Measurements from ENCODE around the gene INO80. TPM values are rescaled to one million over a fixed set of nuclear protein-coding genes. Genes with fewer than 3 reads are reported as not detected.

The INO80 gene
- total RNA-seq, 2 donors from 2014 or later = 14.0 to 34.3 TPM

- H3K4me3 ChIP-seq = no peak overlapping the region
- no peak for TF ChIP-seq POLR2A (IDR thresholded peaks at IDR 0.05)
- TF ChIP-seq, protein P1, sequence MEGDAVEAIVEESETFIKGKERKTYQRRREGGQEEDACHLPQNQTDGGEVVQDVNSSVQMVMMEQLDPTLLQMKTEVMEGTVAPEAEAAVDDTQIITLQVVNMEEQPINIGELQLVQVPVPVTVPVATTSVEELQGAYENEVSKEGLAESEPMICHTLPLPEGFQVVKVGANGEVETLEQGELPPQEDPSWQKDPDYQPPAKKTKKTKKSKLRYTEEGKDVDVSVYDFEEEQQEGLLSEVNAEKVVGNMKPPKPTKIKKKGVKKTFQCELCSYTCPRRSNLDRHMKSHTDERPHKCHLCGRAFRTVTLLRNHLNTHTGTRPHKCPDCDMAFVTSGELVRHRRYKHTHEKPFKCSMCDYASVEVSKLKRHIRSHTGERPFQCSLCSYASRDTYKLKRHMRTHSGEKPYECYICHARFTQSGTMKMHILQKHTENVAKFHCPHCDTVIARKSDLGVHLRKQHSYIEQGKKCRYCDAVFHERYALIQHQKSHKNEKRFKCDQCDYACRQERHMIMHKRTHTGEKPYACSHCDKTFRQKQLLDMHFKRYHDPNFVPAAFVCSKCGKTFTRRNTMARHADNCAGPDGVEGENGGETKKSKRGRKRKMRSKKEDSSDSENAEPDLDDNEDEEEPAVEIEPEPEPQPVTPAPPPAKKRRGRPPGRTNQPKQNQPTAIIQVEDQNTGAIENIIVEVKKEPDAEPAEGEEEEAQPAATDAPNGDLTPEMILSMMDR (IDR thresholded peaks at IDR 0.05) = no peak
- ATAC-seq (no peak), DNase-seq (no peak)
- H3K9me3 ChIP-seq = no peaks in the 10 kb centered on the region
- no peak overlapping the region for H3K27ac ChIP-seq
- peaks cover 4% of the 10 kb centered on the region for H3K4me1 ChIP-seq
- H3K27me3 ChIP-seq = no peaks in the 10 kb centered on the region
- 92 to 100% methylated on average over 1 of the region's 1 CpG for WGBS, 2 donors
- intact Hi-C loops (cut with DNase I) = no loop called here
- H3K36me3 ChIP-seq (replicated peaks in 1 of 2; ENCODE audit: insufficient read depth in 1 of 2, low read depth in 2 of 2) = no peaks in the 10 kb centered on the region
Measured at GRCh38 chr15:41032079-41032328, 84.1 kb downstream of the INO80 start.

DNA sequence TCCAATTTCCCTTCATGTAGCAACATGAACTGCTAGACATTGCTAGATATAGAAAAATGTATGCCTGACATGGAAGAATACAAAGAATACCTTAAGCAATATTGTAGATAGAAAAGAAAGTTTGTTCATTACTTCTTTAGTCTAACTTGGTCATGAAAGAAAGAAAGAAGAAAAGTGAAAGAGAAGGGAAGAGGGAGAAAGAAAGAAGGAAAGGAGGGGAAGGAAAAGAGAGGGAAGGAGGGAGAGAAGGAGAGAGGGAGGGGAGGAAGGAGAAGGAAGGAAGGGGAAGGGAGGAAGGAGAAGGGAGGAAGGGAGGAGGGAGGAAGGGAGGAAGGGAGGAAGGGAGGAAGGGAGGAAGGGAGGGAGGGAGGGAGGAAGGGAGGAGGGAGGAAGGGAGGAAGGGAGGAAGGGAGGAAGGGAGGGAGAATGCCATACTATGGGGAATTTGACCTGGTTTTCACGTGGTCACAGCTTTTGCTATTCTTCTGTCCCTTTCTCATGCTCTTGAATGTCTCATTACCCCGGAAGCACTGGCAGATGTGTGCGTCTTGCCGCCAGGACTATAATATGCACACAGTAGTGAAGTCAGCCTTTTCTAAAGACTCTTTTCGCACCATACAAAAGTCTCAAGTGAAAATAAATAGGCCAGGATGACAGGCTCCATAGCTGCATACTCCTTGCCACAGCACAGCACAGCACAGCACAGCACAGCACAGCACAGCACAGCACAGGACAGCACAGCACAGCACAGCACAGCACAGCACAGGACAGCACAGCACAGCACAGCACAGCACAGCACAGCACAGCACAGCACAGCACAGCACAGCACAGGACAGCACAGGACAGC, 84.6 kb downstream of the INO80 start:
- ATAC-seq = no peak
- intact Hi-C loops (cut with DNase I) = no loop called here

DNA sequence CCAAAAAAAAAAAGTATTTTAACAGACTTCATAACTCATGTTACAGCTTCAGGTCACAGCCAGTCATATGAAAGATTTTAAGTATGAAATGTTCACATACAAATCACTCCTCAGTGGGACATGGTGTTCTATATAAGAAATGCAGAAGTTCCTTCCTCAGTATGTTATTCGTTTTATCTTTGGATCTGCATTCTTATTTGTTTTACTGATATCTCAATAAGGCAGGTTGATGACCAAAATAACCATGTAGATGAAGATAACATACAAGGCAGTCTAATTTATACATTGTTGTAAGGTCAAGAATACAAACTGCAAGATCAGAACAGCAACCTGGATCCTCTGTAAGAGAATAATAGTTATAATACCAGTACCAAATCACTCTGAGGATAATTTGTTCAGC, 87.2 kb downstream of the INO80 start:
- Histone ChIP-seq H3K4me1 (no peaks in the 10 kb centered on the region), H3K27me3 (no peaks in the 10 kb centered on the region), H3K9me3 (no peaks in the 10 kb centered on the region), H3K36me3 (replicated peaks in 1 of 2; ENCODE audit: insufficient read depth in 1 of 2, low read depth in 2 of 2) (no peaks in the 10 kb centered on the region), H3K27ac (no peak overlapping the region), H3K4me3 (no peak overlapping the region)
- DNase-seq (no peak), ATAC-seq (no peak)
- intact Hi-C loops (cut with DNase I) = no loop called here
- TF ChIP-seq, protein P1 (IDR thresholded peaks at IDR 0.05) = no peak
- no peak for TF ChIP-seq POLR2A (IDR thresholded peaks at IDR 0.05)
- WGBS, 2 donors = 25 to 32% methylated on average over 1 of the region's 1 CpG

More for the DNA sequence above, 84.6 kb downstream of the INO80 start:
- no peak for DNase-seq
- Histone ChIP-seq H3K27me3 (no peaks in the 10 kb centered on the region), H3K9me3 (no peaks in the 10 kb centered on the region), H3K36me3 (replicated peaks in 1 of 2; ENCODE audit: insufficient read depth in 1 of 2, low read depth in 2 of 2) (no peaks in the 10 kb centered on the region), H3K27ac (no peak overlapping the region), H3K4me1 (peaks cover 4% of the 10 kb centered on the region), H3K4me3 (no peak overlapping the region)
- WGBS, 2 donors = 78% methylated on average over 5 of the region's 5 CpGs
- TF ChIP-seq, protein P1 (IDR thresholded peaks at IDR 0.05) = no peak
- no peak for TF ChIP-seq POLR2A (IDR thresholded peaks at IDR 0.05)

DNA sequence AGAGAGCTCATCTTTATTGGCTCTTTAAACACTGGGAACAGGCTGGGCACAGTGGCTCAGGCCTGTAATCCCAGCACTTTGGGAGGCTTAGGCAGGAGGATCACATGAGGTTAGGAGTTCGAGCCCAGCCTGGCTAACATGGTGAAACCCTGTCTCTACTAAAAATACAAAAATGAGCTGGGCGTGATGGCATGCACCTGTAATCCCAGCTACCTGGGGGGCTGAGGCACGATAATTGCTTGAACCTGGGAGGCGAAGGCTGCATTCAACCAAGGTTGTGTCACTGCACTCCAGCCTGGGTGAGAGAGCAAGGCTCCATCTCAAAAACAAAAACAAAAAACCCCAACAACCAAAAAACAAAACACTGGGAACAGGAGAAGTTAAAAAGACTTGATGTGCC, 90.7 kb downstream of the INO80 start:
- TF ChIP-seq, protein P1 (IDR thresholded peaks at IDR 0.05) = no peak
- no peak for TF ChIP-seq POLR2A (IDR thresholded peaks at IDR 0.05)
- ATAC-seq = no peak

DNA sequence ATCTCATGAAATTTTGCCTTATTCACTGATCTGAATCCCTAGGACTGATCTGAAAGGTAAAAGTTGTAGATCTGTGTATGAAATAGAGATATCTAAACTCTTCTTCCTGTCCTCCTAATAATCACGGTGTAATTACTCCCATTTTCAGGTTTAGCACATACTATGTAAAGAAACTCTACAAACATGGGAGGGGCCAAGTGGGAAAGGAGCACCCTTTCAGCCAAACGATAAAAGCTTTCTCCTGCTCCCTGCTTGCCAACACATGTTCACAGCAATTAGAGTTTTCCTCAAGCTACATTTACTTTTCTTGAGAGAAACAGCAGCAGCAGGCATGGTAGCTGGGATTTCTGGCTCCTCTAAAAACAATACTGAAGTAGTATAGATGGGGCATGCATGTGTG, 91.2 kb downstream of the INO80 start:
- no peak overlapping the region for H3K27ac ChIP-seq
- intact Hi-C loops (cut with DNase I) = loop anchor here (5.0 kb wide), 1 partner anchor 123 kb away; no protein-coding TSS in a partner anchor
- TF ChIP-seq, protein P1 (IDR thresholded peaks at IDR 0.05) = no peak
- TF ChIP-seq POLR2A (IDR thresholded peaks at IDR 0.05) = no peak
- ATAC-seq (no peak), DNase-seq (no peak)
- no peak overlapping the region for H3K4me3 ChIP-seq
- no peaks in the 10 kb centered on the region for H3K9me3 ChIP-seq
- no peaks in the 10 kb centered on the region for H3K36me3 ChIP-seq (replicated peaks in 1 of 2; ENCODE audit: insufficient read depth in 1 of 2, low read depth in 2 of 2)
- WGBS, 2 donors = 35 to 46% methylated on average over 2 of the region's 2 CpGs
- H3K4me1 ChIP-seq = no peaks in the 10 kb centered on the region
- H3K27me3 ChIP-seq = no peaks in the 10 kb centered on the region

More for the DNA sequence above, 90.7 kb downstream of the INO80 start:
- no peak for DNase-seq
- Histone ChIP-seq H3K36me3 (replicated peaks in 1 of 2; ENCODE audit: insufficient read depth in 1 of 2, low read depth in 2 of 2) (no peaks in the 10 kb centered on the region), H3K4me1 (no peaks in the 10 kb centered on the region), H3K9me3 (no peaks in the 10 kb centered on the region), H3K27ac (no peak overlapping the region), H3K4me3 (no peak overlapping the region), H3K27me3 (no peaks in the 10 kb centered on the region)
- WGBS, 2 donors = 90 to 94% methylated on average over 4 of the region's 4 CpGs
- intact Hi-C loops (cut with DNase I) = no loop called here
